HuH-7 (cell line): ENCODE data around the gene LAMC2.

ENCODE experiments used
- DNase-seq: peaks from one replicate; pipeline ENCODE4 v3.0.0; 2011; ENCODE audit warnings: low spot score

LAMC2 gene

GRCh38 chr1:183173828-183174227 lies 12.2 kb upstream of the LAMC2 start:
- DNase-seq = no peak

DNA sequence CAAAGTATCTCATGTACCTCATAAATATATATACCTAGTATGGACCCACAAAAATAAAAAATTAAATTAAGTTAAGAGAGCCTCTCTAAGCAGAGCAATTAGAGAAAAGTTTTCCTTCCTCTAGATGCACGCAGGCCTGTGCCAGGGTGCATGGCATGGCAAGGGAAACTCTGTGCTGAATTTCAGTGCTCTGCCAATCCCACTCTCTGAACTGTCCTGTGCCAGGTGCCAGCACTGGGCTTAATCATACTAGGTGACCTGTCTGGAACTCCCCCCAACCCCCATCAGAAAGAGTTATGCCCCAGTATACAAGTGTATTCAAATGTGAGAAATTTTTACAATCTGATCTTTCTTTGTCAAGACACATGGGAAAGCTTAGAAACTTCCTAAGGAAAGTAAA lies 10.4 kb upstream of the LAMC2 start:
- no peak for DNase-seq

- no peak for DNase-seq
Observed at GRCh38 chr1:183178545-183178944, 7.5 kb upstream of the LAMC2 start.

DNA sequence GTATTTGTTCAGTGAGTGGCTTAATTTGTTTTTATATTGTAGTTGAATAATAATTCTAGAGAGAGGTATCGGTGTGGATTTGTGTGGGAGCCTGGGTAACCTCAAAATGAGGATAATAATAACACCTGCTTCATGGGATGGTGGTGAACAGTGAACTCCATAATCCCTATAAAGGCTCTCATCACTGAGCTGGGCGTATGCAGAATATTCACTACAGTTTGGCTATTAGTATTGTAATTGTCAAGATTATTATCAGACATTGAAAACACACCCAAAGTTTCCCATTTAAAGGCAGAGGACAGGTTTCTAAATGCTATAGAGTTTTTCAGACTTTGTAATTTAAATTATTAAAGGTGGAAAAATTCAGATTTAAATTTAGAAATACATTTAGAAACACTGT lies 7.0 kb upstream of the LAMC2 start:
- no peak for DNase-seq

DNA sequence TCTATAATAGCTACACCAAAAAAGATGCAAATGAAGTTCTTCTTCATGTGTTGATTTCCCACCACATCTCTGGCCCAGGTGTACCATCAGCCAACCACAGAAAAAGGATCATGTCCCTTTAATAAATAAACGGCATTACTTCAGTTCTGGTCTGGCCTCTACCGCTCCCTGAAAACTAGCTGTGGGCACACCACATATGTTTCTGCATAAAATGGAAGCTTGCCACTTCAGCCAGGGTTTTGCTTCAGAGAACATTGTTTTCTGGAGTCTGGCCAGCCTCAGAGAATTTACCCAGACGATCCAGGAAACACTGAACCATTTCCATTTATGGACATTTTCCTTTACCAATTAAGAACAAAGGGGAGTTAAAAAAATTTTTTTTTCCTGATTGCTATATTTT lies 5.8 kb upstream of the LAMC2 start:
- no peak for DNase-seq

- peak; percentile 48 for DNase-seq
Observed at GRCh38 chr1:183180634-183181056, 5.4 kb upstream of the LAMC2 start.

GRCh38 chr1:183186841-183187240 lies 777 bp downstream of the LAMC2 start:
- no peak for DNase-seq

- DNase-seq = no peak
Observed at GRCh38 chr1:183188240-183188639, 2.2 kb downstream of the LAMC2 start.

DNA sequence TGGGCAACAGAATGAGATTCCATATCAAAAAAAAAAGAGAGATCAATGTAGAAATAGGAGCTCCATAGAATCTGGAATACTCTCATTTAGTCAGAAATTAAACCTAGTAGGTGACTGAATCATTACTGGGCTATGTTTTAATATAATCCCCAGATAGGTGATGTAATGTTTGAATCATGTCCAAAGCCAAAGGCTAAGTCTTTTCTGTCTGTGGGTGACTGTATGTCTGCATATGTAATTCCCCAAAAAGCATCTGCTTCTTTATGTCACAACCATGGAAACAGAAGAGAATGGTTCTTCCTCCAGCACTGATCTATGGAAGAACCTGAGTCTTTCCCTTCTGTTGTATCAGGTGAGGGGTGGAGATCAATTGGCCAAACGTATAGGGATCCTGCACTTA lies 5.8 kb downstream of the LAMC2 start:
- DNase-seq = no peak

DNA sequence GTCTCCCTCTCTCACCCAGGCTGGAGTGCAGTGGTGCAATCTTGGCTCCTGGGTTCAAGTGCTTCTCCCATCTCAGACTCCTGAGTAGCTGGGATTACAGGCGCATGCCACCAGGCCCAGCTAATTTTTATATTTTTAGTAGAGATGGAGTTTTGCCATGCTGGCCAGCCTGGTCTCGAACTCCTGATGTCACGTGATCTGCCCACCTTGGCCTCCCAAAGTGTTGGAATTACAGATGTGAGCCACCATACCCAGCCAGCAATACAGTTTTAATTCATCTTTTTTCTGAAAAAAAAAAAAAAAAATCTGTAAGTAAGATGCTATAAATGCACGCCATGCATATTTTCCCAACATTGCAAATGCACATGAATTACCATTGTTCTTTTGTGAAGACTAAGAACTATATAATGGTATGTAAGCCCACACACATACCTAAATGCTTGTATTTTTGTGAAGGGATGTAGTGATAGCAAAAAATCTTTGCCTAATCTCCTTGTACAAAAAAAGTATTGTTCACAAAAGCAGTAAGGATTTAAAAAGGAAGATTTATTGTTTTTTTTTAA lies 8.0 kb downstream of the LAMC2 start:
- no peak for DNase-seq

- DNase-seq = no peak
Observed at GRCh38 chr1:183194527-183195141, 8.6 kb downstream of the LAMC2 start.

DNA sequence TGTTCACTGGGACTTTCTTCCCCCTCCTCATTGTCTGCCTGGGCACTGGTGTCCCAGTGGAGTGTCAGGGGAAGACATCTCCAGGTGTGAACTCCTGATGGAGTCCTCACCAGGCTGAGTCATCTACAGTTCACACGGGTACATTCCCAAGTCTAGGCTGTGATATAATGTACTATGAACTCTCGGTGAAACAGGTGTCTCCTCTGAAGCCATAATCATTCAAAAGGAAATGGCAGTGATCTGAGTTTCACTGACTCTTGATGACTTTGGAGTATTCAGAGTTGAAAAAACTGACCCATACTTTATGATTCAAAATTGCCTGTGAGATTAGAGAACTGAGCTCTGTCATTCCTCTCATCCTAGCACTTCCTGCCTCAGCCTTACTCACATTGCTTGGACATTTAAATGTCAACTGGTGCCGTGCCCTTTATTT lies 9.1 kb downstream of the LAMC2 start:
- no peak for DNase-seq

GRCh38 chr1:183197762-183198161 lies 11.7 kb downstream of the LAMC2 start:
- DNase-seq = no peak

DNA sequence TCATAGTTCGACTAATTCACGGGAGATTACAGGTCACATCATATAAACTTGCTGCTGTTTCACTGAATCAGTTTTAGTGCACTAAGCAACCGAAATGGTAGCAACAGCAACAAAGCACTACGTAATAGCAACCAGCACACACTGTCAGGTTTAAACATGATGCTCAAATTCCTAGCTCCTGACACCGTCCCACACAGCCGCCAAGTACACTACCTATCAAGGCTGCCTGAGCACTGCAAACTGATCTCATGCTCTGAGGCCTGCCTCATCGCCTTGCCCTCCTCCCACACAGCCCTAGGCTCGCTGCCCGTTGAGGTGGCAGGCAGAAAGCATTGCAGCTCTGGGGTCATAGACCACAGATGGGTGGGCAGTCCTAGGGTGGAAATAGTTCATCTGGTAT lies 12.4 kb downstream of the LAMC2 start:
- no peak for DNase-seq

DNA sequence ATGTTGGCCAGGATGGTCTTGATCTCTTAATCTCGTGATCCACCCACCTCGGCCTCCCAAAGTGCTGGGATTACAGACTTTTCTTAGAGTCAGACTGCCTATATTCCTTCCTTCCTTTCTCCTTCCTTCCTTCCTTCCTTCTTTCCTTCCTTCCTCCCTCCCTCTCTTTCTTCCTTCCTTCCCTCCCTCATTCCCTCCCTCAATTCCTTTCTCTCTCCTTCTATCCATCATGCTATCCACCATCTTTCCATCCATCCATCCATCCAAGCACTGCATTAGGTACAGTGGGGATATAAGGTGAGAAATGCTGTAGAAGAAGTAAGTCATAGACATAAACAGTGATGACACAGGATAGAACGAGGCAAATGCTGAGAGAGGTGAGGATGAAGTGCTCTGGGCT lies 13.2 kb downstream of the LAMC2 start:
- no peak for DNase-seq

- DNase-seq = no peak
Observed at GRCh38 chr1:183200451-183200850, 14.4 kb downstream of the LAMC2 start.

DNA sequence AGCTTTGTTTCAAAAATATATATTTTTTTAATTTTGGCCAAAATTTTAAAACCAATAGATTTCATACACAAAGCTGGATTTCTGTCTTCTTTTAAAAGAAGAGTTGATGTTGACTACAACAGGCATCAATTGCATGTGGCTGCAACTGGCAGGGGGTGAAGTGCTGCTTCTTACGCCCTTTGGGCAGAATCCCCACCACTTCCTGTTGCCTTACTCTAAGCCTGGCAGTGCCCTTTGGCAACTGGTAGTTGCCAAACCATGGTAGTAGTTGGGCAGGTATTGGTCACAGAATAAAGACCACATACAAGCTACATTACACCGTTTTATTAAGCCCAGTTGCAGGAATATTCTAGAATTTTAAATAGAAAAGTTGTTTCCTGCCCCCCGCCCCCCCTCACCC lies 17.0 kb downstream of the LAMC2 start:
- DNase-seq = no peak

DNA sequence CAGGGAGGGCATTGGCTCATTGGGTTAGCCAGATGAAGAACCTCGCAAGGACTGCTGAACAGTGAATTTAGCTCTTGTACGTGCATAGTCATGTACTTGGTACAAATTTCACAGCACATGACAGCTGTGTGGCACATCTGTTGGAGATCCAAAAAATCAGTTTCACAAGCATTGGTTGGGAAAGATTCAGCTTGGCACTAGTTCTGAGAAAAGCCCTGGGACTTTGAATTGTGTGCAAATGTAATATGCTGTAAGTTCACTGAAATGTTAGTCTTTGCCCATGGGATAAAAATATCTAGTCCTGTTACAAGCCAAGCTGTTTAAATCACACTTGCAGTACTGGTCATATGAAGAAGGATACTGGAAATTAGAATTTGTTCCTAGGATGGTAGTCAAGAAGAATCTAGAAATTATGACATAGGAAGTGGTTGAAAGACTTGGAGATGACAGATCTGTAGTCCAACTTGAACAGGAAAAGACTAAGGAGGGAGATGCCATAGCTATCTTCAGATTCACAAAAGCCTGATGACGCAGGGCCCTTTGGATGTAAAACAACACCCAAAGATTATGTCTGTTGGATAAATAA lies 19.2 kb downstream of the LAMC2 start:
- DNase-seq = no peak

DNA sequence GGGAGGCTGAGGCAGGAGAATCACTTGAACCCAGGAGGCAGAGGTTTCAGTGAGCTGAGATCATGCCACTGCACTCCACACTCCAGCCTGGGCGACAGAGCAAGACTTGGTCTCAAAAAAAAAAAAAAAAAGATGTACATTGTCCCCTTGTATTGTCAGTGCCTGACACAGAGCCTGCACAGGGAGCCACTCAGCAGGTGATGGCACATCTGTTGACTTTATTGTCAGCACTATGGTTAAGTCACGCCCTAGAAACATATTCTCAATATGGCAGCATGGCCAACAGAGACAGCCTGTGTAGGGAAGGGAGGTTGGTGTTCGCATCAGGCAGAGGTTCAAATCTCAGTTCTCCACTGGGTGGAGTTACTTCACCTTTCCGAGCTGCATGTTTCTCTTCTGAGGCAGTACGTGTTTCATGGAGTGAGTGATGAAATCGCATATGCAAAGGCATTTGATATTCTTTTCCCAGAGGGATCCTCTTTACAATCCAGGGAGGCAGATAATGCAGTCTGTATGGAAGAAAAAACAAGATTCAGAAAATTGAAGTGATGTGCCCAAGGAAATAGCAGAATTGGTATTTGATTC lies 20.6 kb downstream of the LAMC2 start:
- no peak for DNase-seq

DNA sequence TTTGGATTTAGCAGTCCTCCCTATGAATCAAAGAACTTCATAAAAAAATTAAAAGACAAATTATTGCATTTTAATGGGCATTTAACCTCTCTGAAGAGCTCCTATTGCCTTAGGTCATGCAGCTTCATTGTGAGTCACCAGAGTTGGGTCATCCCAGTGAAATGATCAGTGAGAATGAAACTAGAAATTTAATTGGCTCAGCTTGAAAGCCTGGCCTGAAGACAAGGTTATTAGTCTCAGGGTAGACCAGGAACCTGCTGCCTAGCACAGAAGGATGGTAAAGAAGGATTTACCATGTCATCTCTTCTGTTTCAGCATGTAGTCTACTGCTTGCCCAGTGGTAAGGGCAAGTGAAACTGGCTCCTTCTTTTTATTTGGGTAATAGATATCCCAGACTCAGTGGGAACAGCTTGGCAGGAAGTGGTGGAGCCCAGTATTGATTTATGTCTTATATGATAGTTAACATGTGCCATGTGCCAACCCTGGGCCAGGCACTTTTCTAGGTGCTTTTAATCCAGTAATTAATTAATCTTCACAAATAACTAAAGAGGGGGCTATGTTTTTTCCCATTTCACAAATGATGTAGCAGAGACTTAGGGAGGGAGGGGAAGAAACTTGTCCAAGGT lies 23.6 kb downstream of the LAMC2 start:
- DNase-seq = no peak

DNA sequence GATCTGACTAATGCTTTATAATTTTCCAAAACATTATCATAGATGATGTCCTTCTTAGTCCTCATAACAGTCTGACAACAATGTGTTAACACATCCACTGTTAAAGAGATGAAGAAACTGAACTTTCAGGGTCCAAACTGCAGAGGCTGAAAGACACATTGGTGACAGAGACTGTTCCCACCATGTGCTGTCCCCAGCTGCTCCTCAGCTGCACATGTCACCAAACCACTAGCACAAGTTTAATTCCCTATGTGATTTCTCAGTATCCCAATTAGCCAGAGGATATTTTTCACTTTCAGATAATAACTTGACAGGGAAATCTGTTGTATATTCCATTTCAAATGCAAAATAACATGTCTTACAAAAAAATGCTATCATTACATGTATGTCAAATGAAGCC lies 24.6 kb downstream of the LAMC2 start:
- no peak for DNase-seq

GRCh38 chr1:183212870-183213269 lies 26.8 kb downstream of the LAMC2 start:
- no peak for DNase-seq
